ENCODE measurements around the gene SUGCT.
"Not testable (repeated sequence)": the region's sequence is repeated elsewhere in the genome, so short reads cannot be mapped to it uniquely, and the experiment has no call there.

- not testable (repeated sequence) for TF ChIP-seq POLR2AphosphoS5, POLR2A (IDR thresholded peaks at IDR 0.05)
- TF ChIP-seq, protein P1, sequence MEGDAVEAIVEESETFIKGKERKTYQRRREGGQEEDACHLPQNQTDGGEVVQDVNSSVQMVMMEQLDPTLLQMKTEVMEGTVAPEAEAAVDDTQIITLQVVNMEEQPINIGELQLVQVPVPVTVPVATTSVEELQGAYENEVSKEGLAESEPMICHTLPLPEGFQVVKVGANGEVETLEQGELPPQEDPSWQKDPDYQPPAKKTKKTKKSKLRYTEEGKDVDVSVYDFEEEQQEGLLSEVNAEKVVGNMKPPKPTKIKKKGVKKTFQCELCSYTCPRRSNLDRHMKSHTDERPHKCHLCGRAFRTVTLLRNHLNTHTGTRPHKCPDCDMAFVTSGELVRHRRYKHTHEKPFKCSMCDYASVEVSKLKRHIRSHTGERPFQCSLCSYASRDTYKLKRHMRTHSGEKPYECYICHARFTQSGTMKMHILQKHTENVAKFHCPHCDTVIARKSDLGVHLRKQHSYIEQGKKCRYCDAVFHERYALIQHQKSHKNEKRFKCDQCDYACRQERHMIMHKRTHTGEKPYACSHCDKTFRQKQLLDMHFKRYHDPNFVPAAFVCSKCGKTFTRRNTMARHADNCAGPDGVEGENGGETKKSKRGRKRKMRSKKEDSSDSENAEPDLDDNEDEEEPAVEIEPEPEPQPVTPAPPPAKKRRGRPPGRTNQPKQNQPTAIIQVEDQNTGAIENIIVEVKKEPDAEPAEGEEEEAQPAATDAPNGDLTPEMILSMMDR (IDR thresholded peaks at IDR 0.05) = not testable (repeated sequence)
These were observed 16.6 kb upstream of the SUGCT start for GRCh38 chr7:40118201-40118600.

Measured in stomach (tissue), 4 donors.